Nephron progenitor cell (in vitro differentiated cells): ENCODE measurements around the gene REEP1.
"Not testable (repeated sequence)": the region's sequence is repeated elsewhere in the genome, so short reads cannot be mapped to it uniquely, and the experiment has no call there.

ENCODE experiments used
- DNase-seq: peaks from one replicate; pipeline ENCODE4 v3.0.0; 2021
- H3K27ac Mint-ChIP-seq: 2 replicates; pipeline ENCODE4 v1.8.0; 2021; ENCODE audit warnings: mild to moderate bottlenecking, moderate library complexity, mixed read lengths
- H3K27me3 Mint-ChIP-seq: 2 replicates; pipeline ENCODE4 v1.8.0; 2021; ENCODE audit warnings: mild to moderate bottlenecking, low read depth, mixed read lengths; ENCODE audit not compliant: poor library complexity
- H3K36me3 Mint-ChIP-seq: 2 replicates; pipeline ENCODE4 v1.8.0; 2021; ENCODE audit warnings: low read depth, mixed read lengths
- H3K4me1 Mint-ChIP-seq: 2 replicates; pipeline ENCODE4 v1.8.0; 2021; ENCODE audit warnings: mixed read lengths
- H3K4me3 Mint-ChIP-seq: 2 replicates; pipeline ENCODE4 v1.8.0; 2021; ENCODE audit warnings: mild to moderate bottlenecking, moderate library complexity, mixed read lengths
- H3K9me3 Mint-ChIP-seq: 2 replicates; pipeline ENCODE4 v1.8.0; 2021; ENCODE audit warnings: mild to moderate bottlenecking, moderate library complexity, mixed read lengths
- CTCF ChIP-seq: fragments of 200-600 bp; sonication (generic); IDR thresholded peaks from 2 replicates; pipeline ENCODE4 v1.5.0; 2021; ENCODE audit warnings: antibody characterized with exemption

Gene REEP1

GRCh38 chr2:86352727-86353221 is 15.3 kb upstream of the REEP1 start:
- DNase-seq = no peak
- H3K9me3 Mint-ChIP-seq = no peaks in the 10 kb centered on the region
- H3K27ac Mint-ChIP-seq = no peak overlapping the region
- TF ChIP-seq CTCF = no peak
- H3K36me3 Mint-ChIP-seq = no peaks in the 10 kb centered on the region
- no peak overlapping the region for H3K4me3 Mint-ChIP-seq
- H3K27me3 Mint-ChIP-seq = peaks cover 41% of the 10 kb centered on the region
- H3K4me1 Mint-ChIP-seq = peaks cover 7% of the 10 kb centered on the region

GRCh38 chr2:86352137-86352726 is 14.8 kb upstream of the REEP1 start:
- no peak for DNase-seq
- TF ChIP-seq CTCF = no peak
- Mint-ChIP-seq H3K9me3 (no peaks in the 10 kb centered on the region), H3K27me3 (peaks cover 35% of the 10 kb centered on the region), H3K4me1 (peaks cover 8% of the 10 kb centered on the region), H3K27ac (no peak overlapping the region), H3K36me3 (no peaks in the 10 kb centered on the region), H3K4me3 (no peak overlapping the region)

GRCh38 chr2:86350751-86351150 is 13.3 kb upstream of the REEP1 start:
- Mint-ChIP-seq H3K4me3 (no peak overlapping the region), H3K27ac (no peak overlapping the region), H3K4me1 (peaks cover 8% of the 10 kb centered on the region), H3K36me3 (no peaks in the 10 kb centered on the region), H3K27me3 (peaks cover 35% of the 10 kb centered on the region), H3K9me3 (no peaks in the 10 kb centered on the region)
- no peak for TF ChIP-seq CTCF
- DNase-seq = no peak

- no peak for TF ChIP-seq CTCF
- Mint-ChIP-seq H3K4me3 (no peak overlapping the region), H3K27ac (no peak overlapping the region), H3K9me3 (peaks cover 8% of the 10 kb centered on the region), H3K36me3 (no peaks in the 10 kb centered on the region), H3K4me1 (peaks cover 8% of the 10 kb centered on the region), H3K27me3 (peaks cover 39% of the 10 kb centered on the region)
- no peak for DNase-seq
These were observed 10.0 kb upstream of the REEP1 start for GRCh38 chr2:86347401-86347800.

- H3K36me3 Mint-ChIP-seq, H3K4me3 Mint-ChIP-seq, H3K4me1 Mint-ChIP-seq, DNase-seq, H3K27ac Mint-ChIP-seq: not testable (repeated sequence)
- peaks cover 47% of the 10 kb centered on the region for H3K27me3 Mint-ChIP-seq
- H3K9me3 Mint-ChIP-seq = peaks cover 23% of the 10 kb centered on the region
These were observed 8.5 kb upstream of the REEP1 start for GRCh38 chr2:86345783-86346370.

GRCh38 chr2:86344404-86344803 is 7.0 kb upstream of the REEP1 start:
- Mint-ChIP-seq H3K9me3 (peaks cover 33% of the 10 kb centered on the region), H3K27me3 (peaks cover 49% of the 10 kb centered on the region), H3K27ac (no peak overlapping the region), H3K4me1 (peaks cover 8% of the 10 kb centered on the region), H3K4me3 (no peak overlapping the region), H3K36me3 (no peaks in the 10 kb centered on the region)
- TF ChIP-seq CTCF = no peak
- DNase-seq = no peak
